Cortex of kidney (tissue), 1 donor: ENCODE data around the gene GIT1.
"Not testable (repeated sequence)": the region's sequence is repeated elsewhere in the genome, so short reads cannot be mapped to it uniquely, and the experiment has no call there.

Source experiments
- DNase-seq: peaks from one replicate; lab custom pipeline; 2025; lab: John Stamatoyannopoulos, UW

Gene GIT1

GRCh38 chr17:29567554-29568330, 21.7 kb downstream of the GIT1 start:
- no peak for DNase-seq

GRCh38 chr17:29567304-29567553, 22.2 kb downstream of the GIT1 start:
- no peak for DNase-seq

GRCh38 chr17:29566473-29567303, 22.8 kb downstream of the GIT1 start, which contains the start of gene ABHD15:
Gene ABHD15, minus strand, starts transcription at chr17:29567037. Its CDS starts 71 bp downstream, at chr17:29566966.
- no peak for DNase-seq

- DNase-seq = no peak
These were observed 23.6 kb downstream of the GIT1 start for GRCh38 chr17:29565643-29566472.

GRCh38 chr17:29563816-29564215, 25.6 kb downstream of the GIT1 start:
- no peak for DNase-seq

- no peak for DNase-seq
These were observed 26.8 kb downstream of the GIT1 start for GRCh38 chr17:29562615-29563014.

GRCh38 chr17:29561554-29562517, 27.6 kb downstream of the GIT1 start:
- DNase-seq = no peak

GRCh38 chr17:29560316-29560715, 29.1 kb downstream of the GIT1 start:
- no peak for DNase-seq

- no peak for DNase-seq
These were observed 29.8 kb downstream of the GIT1 start for GRCh38 chr17:29559640-29560039.

GRCh38 chr17:29558139-29558538, 31.3 kb downstream of the GIT1 start:
- DNase-seq = not testable (repeated sequence)

- DNase-seq = no peak
These were observed 31.7 kb downstream of the GIT1 start for GRCh38 chr17:29557739-29558116.

GRCh38 chr17:29557085-29557738, 32.2 kb downstream of the GIT1 start:
- DNase-seq = no peak

GRCh38 chr17:29555840-29556239, 33.6 kb downstream of the GIT1 start:
- no peak for DNase-seq

- no peak for DNase-seq
These were observed 40.1 kb downstream of the GIT1 start for GRCh38 chr17:29549177-29549923.

GRCh38 chr17:29546830-29547229, 42.6 kb downstream of the GIT1 start:
- DNase-seq = no peak

- no peak for DNase-seq
These were observed 43.4 kb downstream of the GIT1 start for GRCh38 chr17:29546085-29546484.

GRCh38 chr17:29544066-29544465, 45.4 kb downstream of the GIT1 start:
- DNase-seq = no peak

- no peak for DNase-seq
These were observed 55.5 kb downstream of the GIT1 start for GRCh38 chr17:29533976-29534375.

- no peak for DNase-seq
These were observed 63.1 kb downstream of the GIT1 start for GRCh38 chr17:29526322-29526721.

- DNase-seq = no peak
These were observed 64.8 kb downstream of the GIT1 start for GRCh38 chr17:29524692-29525091.
